Prostate gland (tissue), 2 donors: ENCODE data around the gene KCNJ15. TPM values are rescaled to one million over a fixed set of nuclear protein-coding genes. Genes with fewer than 3 reads are reported as not detected.
A peak's percentile ranks its signal among the peaks of the same experiment; 100 is the strongest.

Source experiments
- DNase-seq: peaks from one replicate; pipeline ENCODE4 v3.0.0-alpha.2; 2019; ENCODE audit warnings: low spot score
- H3K27ac ChIP-seq, 2 donors: fragments of 200-600 bp; sonication (generic); 2 replicates each; pipeline ENCODE4 v1.5.1; 2017 to 2019
- H3K27me3 ChIP-seq: fragments of 200-600 bp; sonication (generic); replicated peaks from 2 replicates; pipeline ENCODE4 v1.5.1; 2019; ENCODE audit not compliant: insufficient read depth
- H3K36me3 ChIP-seq, 2 donors: fragments of 200-600 bp; sonication (generic); 1 replicate in 1 of 2; 2 replicates in 1 of 2; pipeline versions ENCODE4 v1.5.1 to v1.8.1; 2017 to 2019
- H3K4me1 ChIP-seq: fragments of 200-600 bp; sonication (generic); replicated peaks from 2 replicates; pipeline ENCODE4 v1.5.1; 2019
- H3K4me3 ChIP-seq, 2 donors: fragments of 200-600 bp; sonication (generic); 2 replicates each; pipeline ENCODE4 v1.5.1; 2017 to 2019
- H3K9me3 ChIP-seq: fragments of 200-600 bp; sonication (generic); 2 replicates; pipeline ENCODE4 v1.5.1; 2017
- CTCF ChIP-seq, 4 experiments: fragments of 200-600 bp in 2 of 4; fragments of 450-650 bp in 2 of 4; sonication (generic) in 2 of 4; IDR thresholded peaks; 1 replicate in 3 of 4; 2 replicates in 1 of 4; pipeline ENCODE4 v1.5.1; 2016 to 2019; ENCODE audit warnings: antibody characterized with exemption in 4 of 4, mild to moderate bottlenecking in 2 of 4, moderate library complexity in 2 of 4
- POLR2A ChIP-seq: fragments of 450-650 bp; IDR thresholded peaks from one replicate; pipeline ENCODE4 v1.6.1; 2016; ENCODE audit warnings: antibody characterized with exemption, mild to moderate bottlenecking
- POLR2AphosphoS5 ChIP-seq: sonication (generic); formaldehyde crosslinking; IDR thresholded peaks from one replicate; pipeline ENCODE4 v1.6.1; 2017; ENCODE audit warnings: antibody characterized with exemption
- WGBS: methylation state at CpG from one replicate; pipeline ENCODE4 v1.1.5; 2018; 5-methylcytosine and 5-hydroxymethylcytosine counted together
- intact Hi-C: fragments of 100-400 bp; cut with DNase I; formaldehyde crosslinking; loops from one replicate; pipeline ENCODE4 v1.14.2; 2022
- total RNA-seq, 2 donors: library from RNA; depleted of rRNA; stranded (reverse); fragments of >200 nt; gene quantifications; one replicate each; pipeline ENCODE4 v1.1.0, GENCODE V29; 2016

KCNJ15 gene
- total RNA-seq, 2 donors from 2014 or later, result 4.5 to 5.6 TPM

GRCh38 chr21:38355353-38355752 lies 98.6 kb downstream of the KCNJ15 start:
- intact Hi-C loops, result no loop called here
- H3K4me1 ChIP-seq, result no peaks in the 10 kb centered on the region
- TF ChIP-seq CTCF (IDR thresholded peaks at IDR 0.05) (no peak), POLR2A (no peak), POLR2AphosphoS5 (no peak)
- no peaks in the 10 kb centered on the region for H3K9me3 ChIP-seq
- no peak overlapping the region for H3K27ac ChIP-seq
- H3K4me3 ChIP-seq, result no peak overlapping the region
- DNase-seq, result no peak
- no peaks in the 10 kb centered on the region for H3K36me3 ChIP-seq
- 90% methylated on average over 3 of the region's 4 CpGs for whole genome bisulfite sequencing
- H3K27me3 ChIP-seq, result no peaks in the 10 kb centered on the region

GRCh38 chr21:38355992-38356781 lies 99.4 kb downstream of the KCNJ15 start:
- no peak overlapping the region for H3K27ac ChIP-seq
- H3K4me1 ChIP-seq, result no peaks in the 10 kb centered on the region
- peak; percentile 68 for DNase-seq
- intact Hi-C loops, result loop anchor here (2.0 kb wide), 1 partner anchor 137 kb away; no protein-coding TSS in a partner anchor
- H3K4me3 ChIP-seq, result no peak overlapping the region
- H3K36me3 ChIP-seq, result no peaks in the 10 kb centered on the region
- WGBS, result 7% methylated on average over 20 of the region's 20 CpGs
- no peaks in the 10 kb centered on the region for H3K27me3 ChIP-seq
- H3K9me3 ChIP-seq, result no peaks in the 10 kb centered on the region
- TF ChIP-seq POLR2A, result no peak
- TF ChIP-seq POLR2AphosphoS5, result peak; percentile 33
- TF ChIP-seq CTCF (IDR thresholded peaks at IDR 0.05), result peak; percentile 80 to 97 (median 94)

Other genes starting within 250 kb of the KCNJ15 start
- 10 to 100 TPM in 1 of 2 donors, 1 to 10 TPM in 1; 2.6 to 11.2 TPM for gene ERG, start 241.5 kb downstream of the KCNJ15 start, total RNA-seq